ENCODE results near the gene P2RX6.

Gene P2RX6

GRCh38 chr22:20994902-20995241 is 20.1 kb upstream of the P2RX6 start:
- no peak for DNase-seq (ENCODE audit: low read depth, low spot score)
- no peak overlapping the region for H3K4me3 ChIP-seq (ENCODE audit: low read depth, low read length)
- TF ChIP-seq, protein P1, sequence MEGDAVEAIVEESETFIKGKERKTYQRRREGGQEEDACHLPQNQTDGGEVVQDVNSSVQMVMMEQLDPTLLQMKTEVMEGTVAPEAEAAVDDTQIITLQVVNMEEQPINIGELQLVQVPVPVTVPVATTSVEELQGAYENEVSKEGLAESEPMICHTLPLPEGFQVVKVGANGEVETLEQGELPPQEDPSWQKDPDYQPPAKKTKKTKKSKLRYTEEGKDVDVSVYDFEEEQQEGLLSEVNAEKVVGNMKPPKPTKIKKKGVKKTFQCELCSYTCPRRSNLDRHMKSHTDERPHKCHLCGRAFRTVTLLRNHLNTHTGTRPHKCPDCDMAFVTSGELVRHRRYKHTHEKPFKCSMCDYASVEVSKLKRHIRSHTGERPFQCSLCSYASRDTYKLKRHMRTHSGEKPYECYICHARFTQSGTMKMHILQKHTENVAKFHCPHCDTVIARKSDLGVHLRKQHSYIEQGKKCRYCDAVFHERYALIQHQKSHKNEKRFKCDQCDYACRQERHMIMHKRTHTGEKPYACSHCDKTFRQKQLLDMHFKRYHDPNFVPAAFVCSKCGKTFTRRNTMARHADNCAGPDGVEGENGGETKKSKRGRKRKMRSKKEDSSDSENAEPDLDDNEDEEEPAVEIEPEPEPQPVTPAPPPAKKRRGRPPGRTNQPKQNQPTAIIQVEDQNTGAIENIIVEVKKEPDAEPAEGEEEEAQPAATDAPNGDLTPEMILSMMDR (IDR thresholded peaks at IDR 0.05; ENCODE audit: low read depth, low read length): no peak
- in situ Hi-C loops (cut with HindIII; ENCODE audit: low sequenced_read_pairs): no loop called here

- H3K4me3 ChIP-seq (ENCODE audit: low read depth, low read length): no peak overlapping the region
- no peak for DNase-seq (ENCODE audit: low read depth, low spot score)
- TF ChIP-seq, protein P1 (IDR thresholded peaks at IDR 0.05; ENCODE audit: low read depth, low read length): no peak
- in situ Hi-C loops (cut with HindIII; ENCODE audit: low sequenced_read_pairs): no loop called here
These were observed 19.5 kb upstream of the P2RX6 start for GRCh38 chr22:20995329-20996030.

GRCh38 chr22:20996031-20996410 is 18.9 kb upstream of the P2RX6 start:
- TF ChIP-seq, protein P1 (IDR thresholded peaks at IDR 0.05; ENCODE audit: low read depth, low read length): no peak
- DNase-seq (ENCODE audit: low read depth, low spot score): no peak
- in situ Hi-C loops (cut with HindIII; ENCODE audit: low sequenced_read_pairs): no loop called here
- no peak overlapping the region for H3K4me3 ChIP-seq (ENCODE audit: low read depth, low read length)

DNA sequence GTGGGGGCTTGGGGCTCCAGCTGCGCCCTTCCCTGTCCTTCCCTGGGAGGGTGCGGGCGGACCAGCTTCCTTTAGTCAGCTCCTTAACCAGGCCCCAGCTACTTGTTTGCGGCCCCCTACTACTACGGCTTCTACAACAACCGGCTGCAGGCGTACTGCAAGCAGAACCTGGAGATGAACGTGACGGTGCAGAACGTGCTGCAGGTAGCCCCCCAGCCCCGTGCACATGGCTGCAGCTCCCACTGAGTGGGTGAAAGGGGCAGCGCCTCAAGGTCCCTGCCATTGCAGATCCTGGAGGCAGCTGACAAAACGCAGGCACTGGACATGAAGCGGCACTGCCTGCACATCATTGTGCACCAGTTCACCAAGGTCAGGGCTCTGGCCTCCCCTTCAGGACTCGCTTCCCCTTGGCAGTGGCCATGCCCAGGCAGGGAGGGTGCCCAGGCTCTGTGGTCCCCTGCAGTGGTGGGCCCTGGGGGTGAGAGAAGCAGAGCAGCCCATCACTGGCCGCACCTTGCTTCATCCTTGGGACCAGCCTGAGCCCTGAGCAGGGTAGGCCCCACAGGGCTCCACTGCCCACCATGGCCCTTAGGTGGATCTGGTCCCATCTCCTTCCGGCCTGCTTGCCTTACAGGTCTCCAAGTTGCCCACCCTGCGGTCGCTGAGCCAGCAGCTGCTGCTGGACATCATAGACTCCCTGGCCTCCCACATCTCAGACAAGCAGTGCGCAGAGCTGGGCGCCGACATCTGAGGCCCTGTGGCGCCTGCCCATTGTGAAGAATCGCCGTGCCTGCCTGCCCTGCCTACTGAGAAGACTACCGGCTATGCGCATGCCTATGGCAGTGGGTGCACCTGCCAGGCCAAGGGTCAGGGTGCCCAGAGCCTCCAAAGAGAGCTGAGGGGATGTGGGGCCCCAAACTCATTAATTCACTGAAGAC is 18.1 kb upstream of the P2RX6 start:
- in situ Hi-C loops (cut with HindIII; ENCODE audit: low sequenced_read_pairs): no loop called here
- DNase-seq (ENCODE audit: low read depth, low spot score): no peak
- TF ChIP-seq, protein P1 (IDR thresholded peaks at IDR 0.05; ENCODE audit: low read depth, low read length): no peak
- H3K4me3 ChIP-seq (ENCODE audit: low read depth, low read length): no peak overlapping the region

GRCh38 chr22:20997536-20998257 is 17.3 kb upstream of the P2RX6 start:
- H3K4me3 ChIP-seq (ENCODE audit: low read depth, low read length): no peak overlapping the region
- in situ Hi-C loops (cut with HindIII; ENCODE audit: low sequenced_read_pairs): no loop called here
- TF ChIP-seq, protein P1 (IDR thresholded peaks at IDR 0.05; ENCODE audit: low read depth, low read length): no peak
- no peak for DNase-seq (ENCODE audit: low read depth, low spot score)

Measured in astrocyte of the spinal cord (primary cell).